Measurements from ENCODE around the gene SPRTN. TPM values are rescaled to one million over a fixed set of nuclear protein-coding genes. Genes with fewer than 3 reads are reported as not detected.

SPRTN gene
- total RNA-seq, 2 experiments from 2014 or later, result 6.8 to 7.7 TPM

DNA sequence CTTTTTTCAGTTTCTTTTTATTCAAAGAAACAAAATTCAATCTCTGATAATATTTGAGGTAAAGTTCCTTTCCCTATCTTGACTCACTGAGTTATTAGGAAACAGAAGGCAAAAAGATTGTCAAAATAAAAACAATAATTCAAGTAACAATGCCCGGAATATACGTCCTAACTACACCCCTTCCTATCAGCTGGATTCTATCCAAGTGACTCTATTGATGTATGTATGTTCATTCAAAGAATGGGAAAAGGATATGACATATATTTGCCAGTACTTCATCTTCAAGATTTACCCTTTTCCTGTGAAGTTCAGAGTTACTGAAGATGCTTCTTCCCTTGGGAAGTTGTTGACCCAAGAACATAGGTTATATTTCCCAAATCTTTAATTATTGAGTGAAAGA lies 13.7 kb downstream of the SPRTN start:
- no peaks in the 10 kb centered on the region for H3K9me3 Mint-ChIP-seq
- peaks cover 8% of the 10 kb centered on the region for H3K36me3 Mint-ChIP-seq (ENCODE audit: low read depth)
- ATAC-seq (no peak), DNase-seq (no peak)
- CTCF ChIA-PET, result no interaction called here
- intact Hi-C loops (cut with micrococcal nuclease), result no loop called here
- H3K27me3 Mint-ChIP-seq, result no peaks in the 10 kb centered on the region
- H3K4me3 Mint-ChIP-seq, result no peak overlapping the region
- POLR2A ChIA-PET, result no interaction called here
- TF ChIP-seq CTCF (IDR thresholded peaks at IDR 0.05), result no peak
- H3K4me1 Mint-ChIP-seq (ENCODE audit: low read depth), result no peaks in the 10 kb centered on the region
- no peak overlapping the region for H3K27ac Mint-ChIP-seq

- CTCF ChIA-PET, result no interaction called here
- H3K27me3 Mint-ChIP-seq, result no peaks in the 10 kb centered on the region
- no peak overlapping the region for H3K4me3 Mint-ChIP-seq
Measured at GRCh38 chr1:231353086-231353485, 15.0 kb downstream of the SPRTN start.

GRCh38 chr1:231354330-231355020 lies 16.4 kb downstream of the SPRTN start:
- intact Hi-C loops (cut with micrococcal nuclease), result loop anchor here (5.0 kb wide), 1 partner anchor 248 kb away; no protein-coding TSS in a partner anchor
- H3K27ac Mint-ChIP-seq, result no peak overlapping the region
- POLR2A ChIA-PET, result no interaction called here

More at GRCh38 chr1:231353086-231353485, 15.0 kb downstream of the SPRTN start:
- no peak overlapping the region for H3K27ac Mint-ChIP-seq
- no peak for TF ChIP-seq CTCF (IDR thresholded peaks at IDR 0.05)
- peaks cover 5% of the 10 kb centered on the region for H3K4me1 Mint-ChIP-seq (ENCODE audit: low read depth)
- no peak for DNase-seq
- ATAC-seq, result no peak
- peaks cover 8% of the 10 kb centered on the region for H3K36me3 Mint-ChIP-seq (ENCODE audit: low read depth)
- no peaks in the 10 kb centered on the region for H3K9me3 Mint-ChIP-seq
- intact Hi-C loops (cut with micrococcal nuclease), result no loop called here
- POLR2A ChIA-PET, result interaction anchor here (0.6 kb wide), 1 partner anchor 21 kb away, joined by 3 read pairs; no protein-coding TSS in a partner anchor

GRCh38 chr1:231355171-231355570 lies 17.1 kb downstream of the SPRTN start:
- CTCF ChIA-PET, result interaction anchor here (0.6 to 2.5 kb wide), 5 partner anchors 8 to 253 kb away, joined by 3 to 23 read pairs (median 3); partner anchors contain the start of gene EXOC8
- no peak overlapping the region for H3K27ac Mint-ChIP-seq
- intact Hi-C loops (cut with micrococcal nuclease), result loop anchor here (5.0 kb wide), 1 partner anchor 247 kb away; no protein-coding TSS in a partner anchor

More at GRCh38 chr1:231354330-231355020, 16.4 kb downstream of the SPRTN start:
- Mint-ChIP-seq H3K4me1 (ENCODE audit: low read depth) (peaks cover 6% of the 10 kb centered on the region), H3K27me3 (no peaks in the 10 kb centered on the region), H3K9me3 (no peaks in the 10 kb centered on the region), H3K36me3 (ENCODE audit: low read depth) (peaks cover 8% of the 10 kb centered on the region), H3K4me3 (no peak overlapping the region)
- no peak for ATAC-seq
- CTCF ChIA-PET, result interaction anchor here (0.9 to 1.4 kb wide), 3 partner anchors 8 to 17 kb away, joined by 3 to 6 read pairs (median 3); partner anchors contain the start of gene EXOC8
- no peak for DNase-seq
- TF ChIP-seq CTCF (IDR thresholded peaks at IDR 0.05), result no peak

More at GRCh38 chr1:231355171-231355570, 17.1 kb downstream of the SPRTN start:
- H3K4me1 Mint-ChIP-seq (ENCODE audit: low read depth), result peaks cover 6% of the 10 kb centered on the region
- no peak overlapping the region for H3K4me3 Mint-ChIP-seq
- H3K27me3 Mint-ChIP-seq, result no peaks in the 10 kb centered on the region
- TF ChIP-seq CTCF (IDR thresholded peaks at IDR 0.05), result no peak
- ATAC-seq (no peak), DNase-seq (no peak)
- no peaks in the 10 kb centered on the region for H3K9me3 Mint-ChIP-seq
- POLR2A ChIA-PET, result interaction anchor here (1.0 kb wide), 1 partner anchor 40 kb away, joined by 3 read pairs; no protein-coding TSS in a partner anchor
- H3K36me3 Mint-ChIP-seq (ENCODE audit: low read depth), result peaks cover 8% of the 10 kb centered on the region

Data from activated CD8-positive, alpha-beta T cell treated with anti-CD3 and anti-CD28 coated beads for 36 hours (primary cell).